ENCODE results near the gene KMT5B. TPM values are rescaled to one million over a fixed set of nuclear protein-coding genes. Genes with fewer than 3 reads are reported as not detected.

KMT5B gene
- total and polyA plus RNA-seq, 10 of the 15 experiments (the other 5 are each of a cell fraction or from before 2014, with no cell fraction given): 4.7 to 21.8 (median 18.0) TPM

DNA sequence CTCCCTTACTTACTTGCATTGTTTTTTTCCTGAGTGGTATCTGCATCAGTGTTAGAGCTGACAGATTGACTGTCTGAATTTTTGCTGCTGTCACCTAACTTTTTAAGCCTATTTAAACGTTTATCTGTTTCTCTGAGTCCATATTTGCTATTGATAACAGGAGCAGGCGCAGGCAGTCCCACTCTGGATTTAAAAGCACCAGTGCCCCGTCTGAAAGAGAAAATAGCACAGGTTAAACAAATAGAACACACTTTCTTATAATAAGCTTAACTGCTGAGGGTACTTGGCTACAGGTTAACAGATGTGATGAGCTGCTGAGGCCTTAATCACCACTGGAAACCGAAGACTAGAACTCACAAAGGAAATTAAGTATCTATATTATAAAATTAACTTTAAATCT lies 46.1 kb downstream of the KMT5B start:
- H3K27ac ChIP-seq (ENCODE audit: control insufficient read depth, insufficient read depth): no peak overlapping the region
- POLR2A ChIA-PET: interaction anchor here (0.6 kb wide), 1 partner anchor 307 kb away, joined by 3 read pairs; no protein-coding TSS in a partner anchor
- CTCF ChIA-PET: interaction anchor here (1.0 to 1.2 kb wide), 2 partner anchors 37 to 42 kb away, joined by 3 to 6 read pairs; no protein-coding TSS in a partner anchor
- no peaks in the 10 kb centered on the region for H3K79me2 ChIP-seq (ENCODE audit: control insufficient read depth, insufficient read depth, low read length)
- in situ Hi-C loops (cut with MboI) (no loop called here), intact Hi-C loops (cut with micrococcal nuclease; ENCODE audit: unreplicated experiment) (no loop called here)
- TF ChIP-seq GATAD2B (conservative IDR thresholded peaks at IDR 0.05; ENCODE audit: low read depth) (no peak), POLR2AphosphoS2 (IDR thresholded peaks at IDR 0.05; ENCODE audit: low read depth, low read length) (no peak), BCL11A (IDR thresholded peaks at IDR 0.05; ENCODE audit: low read depth, low read length) (no peak), NBN (IDR thresholded peaks at IDR 0.05) (no peak), ZNF622 (IDR thresholded peaks at IDR 0.05) (no peak), RB1 (IDR thresholded peaks at IDR 0.05; ENCODE audit: borderline replicate concordance) (no peak), RBBP5 (conservative IDR thresholded peaks at IDR 0.05) (no peak)
- TF ChIP-seq, protein P1, sequence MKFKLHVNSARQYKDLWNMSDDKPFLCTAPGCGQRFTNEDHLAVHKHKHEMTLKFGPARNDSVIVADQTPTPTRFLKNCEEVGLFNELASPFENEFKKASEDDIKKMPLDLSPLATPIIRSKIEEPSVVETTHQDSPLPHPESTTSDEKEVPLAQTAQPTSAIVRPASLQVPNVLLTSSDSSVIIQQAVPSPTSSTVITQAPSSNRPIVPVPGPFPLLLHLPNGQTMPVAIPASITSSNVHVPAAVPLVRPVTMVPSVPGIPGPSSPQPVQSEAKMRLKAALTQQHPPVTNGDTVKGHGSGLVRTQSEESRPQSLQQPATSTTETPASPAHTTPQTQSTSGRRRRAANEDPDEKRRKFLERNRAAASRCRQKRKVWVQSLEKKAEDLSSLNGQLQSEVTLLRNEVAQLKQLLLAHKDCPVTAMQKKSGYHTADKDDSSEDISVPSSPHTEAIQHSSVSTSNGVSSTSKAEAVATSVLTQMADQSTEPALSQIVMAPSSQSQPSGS (IDR thresholded peaks at IDR 0.05; ENCODE audit: low read length): no peak
- TF ChIP-seq, protein P2, sequence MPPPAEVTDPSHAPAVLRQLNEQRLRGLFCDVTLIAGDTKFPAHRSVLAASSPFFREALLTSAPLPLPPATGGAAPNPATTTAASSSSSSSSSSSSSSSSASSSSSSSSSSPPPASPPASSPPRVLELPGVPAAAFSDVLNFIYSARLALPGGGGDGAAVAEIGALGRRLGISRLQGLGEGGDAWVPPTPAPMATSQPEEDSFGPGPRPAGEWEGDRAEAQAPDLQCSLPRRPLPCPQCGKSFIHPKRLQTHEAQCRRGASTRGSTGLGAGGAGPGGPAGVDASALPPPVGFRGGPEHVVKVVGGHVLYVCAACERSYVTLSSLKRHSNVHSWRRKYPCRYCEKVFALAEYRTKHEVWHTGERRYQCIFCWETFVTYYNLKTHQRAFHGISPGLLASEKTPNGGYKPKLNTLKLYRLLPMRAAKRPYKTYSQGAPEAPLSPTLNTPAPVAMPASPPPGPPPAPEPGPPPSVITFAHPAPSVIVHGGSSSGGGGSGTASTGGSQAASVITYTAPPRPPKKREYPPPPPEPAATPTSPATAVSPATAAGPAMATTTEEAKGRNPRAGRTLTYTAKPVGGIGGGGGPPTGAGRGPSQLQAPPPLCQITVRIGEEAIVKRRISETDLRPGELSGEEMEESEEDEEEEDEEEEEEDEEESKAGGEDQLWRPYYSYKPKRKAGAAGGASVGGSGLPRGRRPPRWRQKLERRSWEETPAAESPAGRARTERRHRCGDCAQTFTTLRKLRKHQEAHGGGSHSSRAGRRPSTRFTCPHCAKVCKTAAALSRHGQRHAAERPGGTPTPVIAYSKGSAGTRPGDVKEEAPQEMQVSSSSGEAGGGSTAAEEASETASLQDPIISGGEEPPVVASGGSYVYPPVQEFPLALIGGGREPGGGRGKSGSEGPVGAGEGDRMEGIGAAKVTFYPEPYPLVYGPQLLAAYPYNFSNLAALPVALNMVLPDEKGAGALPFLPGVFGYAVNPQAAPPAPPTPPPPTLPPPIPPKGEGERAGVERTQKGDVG (CRISPR knock-in tag; IDR thresholded peaks at IDR 0.05): no peak
- FAIRE-seq (no peak), ATAC-seq (no peak), DNase-seq (ENCODE audit: low read depth, low spot score) (no peak)
- no peaks in the 10 kb centered on the region for H3K4me1 ChIP-seq (ENCODE audit: control insufficient read depth, insufficient read depth, low read length)
- BruUV-seq (replicated peaks): no TSS peak
- H2AFZ ChIP-seq (ENCODE audit: control insufficient read depth, low read depth, low read length): no peak overlapping the region
- no peak overlapping the region for H3K4me3 ChIP-seq
- no peak overlapping the region for H3K9ac ChIP-seq (ENCODE audit: control insufficient read depth, insufficient read depth, low read length)
- H4K20me1 ChIP-seq (ENCODE audit: control insufficient read depth, insufficient read depth): no peaks in the 10 kb centered on the region
- H3K9me3 ChIP-seq (replicated peaks; ENCODE audit: control insufficient read depth, insufficient read depth, low read length): no peaks in the 10 kb centered on the region
- 93% methylated on average over 4 of the region's 4 CpGs for WGBS (ENCODE audit: insufficient coverage, insufficient replicate concordance, low lambda C conversion rate, missing lambda C conversion rate)
- H3K36me3 ChIP-seq (ENCODE audit: control insufficient read depth in 2 of 2, insufficient read depth in 2 of 2, low read length in 1 of 2): peaks cover 1 to 11% of the 10 kb centered on the region in 2 experiments; a peak in 3 of 4 replicates
- RAD21 ChIA-PET (ENCODE audit: unreplicated experiment): no interaction called here
- H3K4me2 ChIP-seq (ENCODE audit: control insufficient read depth, insufficient read depth): no peak overlapping the region
- SMC1A ChIA-PET (ENCODE audit: uncharacterized antibody, unreplicated experiment): interaction anchor here (1.3 kb wide), 1 partner anchor 9 kb away, joined by 3 read pairs; no protein-coding TSS in a partner anchor
- no peaks in the 10 kb centered on the region for H3K27me3 ChIP-seq (replicated peaks in 1 of 2; ENCODE audit: control insufficient read depth in 2 of 2, insufficient read depth in 2 of 2, low read length in 1 of 2)
